HFF-Myc (cell line): ENCODE results near the gene CMTM1.

ENCODE experiments used
- DNase-seq: peaks from one replicate; pipeline ENCODE4 v3.0.0-alpha.2; 2011; ENCODE audit warnings: low read depth; ENCODE audit errors: extremely low read depth
- H3K4me3 ChIP-seq: replicated peaks from 2 replicates; pipeline ENCODE4 v1.5.1; 2011; ENCODE audit warnings: low read depth, mild to moderate bottlenecking, control low read depth, low read length
- CTCF ChIP-seq: IDR thresholded peaks from 2 replicates; pipeline ENCODE4 v1.5.1; 2012; ENCODE audit warnings: mild to moderate bottlenecking, low read depth, low read length, control low read depth; ENCODE audit errors: missing control alignments

Gene CMTM1

GRCh38 chr16:66552286-66553177 lies 13.7 kb upstream of the CMTM1 start, which contains the start of gene CKLF:
CKLF (plus strand) TSS chr16:66552576; CDS start chr16:66552716, 140 bp downstream.
- peak within 1 kb of the TSS; percentile 53 for H3K4me3 ChIP-seq
- DNase-seq = peak; percentile 65
- TF ChIP-seq CTCF = no peak

GRCh38 chr16:66553223-66553622 lies 13.0 kb upstream of the CMTM1 start:
- TF ChIP-seq CTCF = no peak
- peak overlapping the region; percentile 53 for H3K4me3 ChIP-seq
- no peak for DNase-seq

- no peak for DNase-seq
- no peak overlapping the region for H3K4me3 ChIP-seq
Observed at GRCh38 chr16:66554021-66554420, 12.2 kb upstream of the CMTM1 start.

GRCh38 chr16:66554495-66554894 lies 11.7 kb upstream of the CMTM1 start:
- TF ChIP-seq CTCF = no peak
- DNase-seq = no peak
- no peak overlapping the region for H3K4me3 ChIP-seq

More at GRCh38 chr16:66554021-66554420, 12.2 kb upstream of the CMTM1 start:
- TF ChIP-seq CTCF = no peak

GRCh38 chr16:66560107-66560506 lies 6.1 kb upstream of the CMTM1 start:
- no peak overlapping the region for H3K4me3 ChIP-seq
- no peak for TF ChIP-seq CTCF
- DNase-seq = no peak

- no peak for DNase-seq
- no peak for TF ChIP-seq CTCF
- no peak overlapping the region for H3K4me3 ChIP-seq
Observed at GRCh38 chr16:66561381-66562080, 4.7 kb upstream of the CMTM1 start.
